ENCODE data around the gene CACNA1E.

Gene CACNA1E

GRCh38 chr1:181789395-181789794 is 306.1 kb downstream of the CACNA1E start:
- Histone ChIP-seq H3K27me3 (ENCODE audit: insufficient read depth, low read length) (no peaks in the 10 kb centered on the region), H3K27ac (ENCODE audit: low read depth, low read length) (no peak overlapping the region), H3K36me3 (ENCODE audit: insufficient read depth, low read length) (no peaks in the 10 kb centered on the region), H3K4me1 (ENCODE audit: insufficient read depth, low read length) (peaks cover 2% of the 10 kb centered on the region), H3K9me3 (ENCODE audit: insufficient read depth, low read depth, low read length) (no peaks in the 10 kb centered on the region), H3K4me3 (ENCODE audit: low read length) (no peak overlapping the region), H3K9ac (ENCODE audit: low read depth, low read length) (no peak overlapping the region)
- 95% methylated on average over 2 of the region's 2 CpGs for WGBS

- Histone ChIP-seq H3K27me3 (ENCODE audit: insufficient read depth, low read length) (no peaks in the 10 kb centered on the region), H3K9ac (ENCODE audit: low read depth, low read length) (no peak overlapping the region), H3K36me3 (ENCODE audit: insufficient read depth, low read length) (no peaks in the 10 kb centered on the region), H3K27ac (ENCODE audit: low read depth, low read length) (no peak overlapping the region), H3K9me3 (ENCODE audit: insufficient read depth, low read depth, low read length) (0 out of 2 replicates have a peak, but pooled peaks cover 2% of the 10 kb centered on the region), H3K4me1 (ENCODE audit: insufficient read depth, low read length) (no peaks in the 10 kb centered on the region), H3K4me3 (ENCODE audit: low read length) (no peak overlapping the region)
- WGBS: 92% methylated on average over 6 of the region's 6 CpGs
Observed at GRCh38 chr1:181791721-181792120, 308.4 kb downstream of the CACNA1E start.

GRCh38 chr1:181793831-181794230 is 310.5 kb downstream of the CACNA1E start:
- no peaks in the 10 kb centered on the region for H3K27me3 ChIP-seq (ENCODE audit: insufficient read depth, low read length)
- H3K27ac ChIP-seq (ENCODE audit: low read depth, low read length): no peak overlapping the region
- H3K4me1 ChIP-seq (ENCODE audit: insufficient read depth, low read length): no peaks in the 10 kb centered on the region
- H3K36me3 ChIP-seq (ENCODE audit: insufficient read depth, low read length): no peaks in the 10 kb centered on the region
- 0 out of 2 replicates have a peak, but pooled peaks cover 2% of the 10 kb centered on the region for H3K9me3 ChIP-seq (ENCODE audit: insufficient read depth, low read depth, low read length)
- H3K9ac ChIP-seq (ENCODE audit: low read depth, low read length): no peak overlapping the region
- 97% methylated on average over 7 of the region's 7 CpGs for WGBS
- no peak overlapping the region for H3K4me3 ChIP-seq (ENCODE audit: low read length)

GRCh38 chr1:181794332-181794731 is 311.0 kb downstream of the CACNA1E start:
- H3K4me3 ChIP-seq (ENCODE audit: low read length): no peak overlapping the region
- 95% methylated on average over 3 of the region's 3 CpGs for WGBS
- no peak overlapping the region for H3K9ac ChIP-seq (ENCODE audit: low read depth, low read length)
- no peaks in the 10 kb centered on the region for H3K36me3 ChIP-seq (ENCODE audit: insufficient read depth, low read length)
- no peaks in the 10 kb centered on the region for H3K27me3 ChIP-seq (ENCODE audit: insufficient read depth, low read length)
- H3K4me1 ChIP-seq (ENCODE audit: insufficient read depth, low read length): no peaks in the 10 kb centered on the region
- H3K9me3 ChIP-seq (ENCODE audit: insufficient read depth, low read depth, low read length): 0 out of 2 replicates have a peak, but pooled peaks cover 2% of the 10 kb centered on the region
- H3K27ac ChIP-seq (ENCODE audit: low read depth, low read length): no peak overlapping the region

- 96% methylated on average over 32 of the region's 32 CpGs for WGBS
- Histone ChIP-seq H3K27ac (ENCODE audit: low read depth, low read length) (no peak overlapping the region), H3K27me3 (ENCODE audit: insufficient read depth, low read length) (no peaks in the 10 kb centered on the region), H3K9ac (ENCODE audit: low read depth, low read length) (no peak overlapping the region), H3K36me3 (ENCODE audit: insufficient read depth, low read length) (no peaks in the 10 kb centered on the region), H3K4me3 (ENCODE audit: low read length) (no peak overlapping the region), H3K9me3 (ENCODE audit: insufficient read depth, low read depth, low read length) (0 out of 2 replicates have a peak, but pooled peaks cover 2% of the 10 kb centered on the region), H3K4me1 (ENCODE audit: insufficient read depth, low read length) (no peaks in the 10 kb centered on the region)
Observed at GRCh38 chr1:181798191-181798926, 315.0 kb downstream of the CACNA1E start.

GRCh38 chr1:181801617-181802016 is 318.3 kb downstream of the CACNA1E start:
- WGBS: no CpG with 5 or more reads among the region's 1 CpG
- no peaks in the 10 kb centered on the region for H3K27me3 ChIP-seq (ENCODE audit: insufficient read depth, low read length)
- no peak overlapping the region for H3K9ac ChIP-seq (ENCODE audit: low read depth, low read length)
- no peak overlapping the region for H3K27ac ChIP-seq (ENCODE audit: low read depth, low read length)
- H3K9me3 ChIP-seq (ENCODE audit: insufficient read depth, low read depth, low read length): no peaks in the 10 kb centered on the region
- H3K36me3 ChIP-seq (ENCODE audit: insufficient read depth, low read length): no peaks in the 10 kb centered on the region
- H3K4me1 ChIP-seq (ENCODE audit: insufficient read depth, low read length): peaks cover 2% of the 10 kb centered on the region; the same call in 1 of the 2 replicates
- no peak overlapping the region for H3K4me3 ChIP-seq (ENCODE audit: low read length)

- H3K9me3 ChIP-seq (ENCODE audit: insufficient read depth, low read depth, low read length): no peaks in the 10 kb centered on the region
- WGBS: 100% methylated on average over 3 of the region's 3 CpGs
- H3K9ac ChIP-seq (ENCODE audit: low read depth, low read length): no peak overlapping the region
- H3K27ac ChIP-seq (ENCODE audit: low read depth, low read length): no peak overlapping the region
- peaks cover 9% of the 10 kb centered on the region for H3K4me1 ChIP-seq (ENCODE audit: insufficient read depth, low read length)
- no peaks in the 10 kb centered on the region for H3K27me3 ChIP-seq (ENCODE audit: insufficient read depth, low read length)
- no peaks in the 10 kb centered on the region for H3K36me3 ChIP-seq (ENCODE audit: insufficient read depth, low read length)
- H3K4me3 ChIP-seq (ENCODE audit: low read length): no peak overlapping the region
Observed at GRCh38 chr1:181802466-181802865, 319.1 kb downstream of the CACNA1E start.

- no peak overlapping the region for H3K9ac ChIP-seq (ENCODE audit: low read depth, low read length)
- no peaks in the 10 kb centered on the region for H3K9me3 ChIP-seq (ENCODE audit: insufficient read depth, low read depth, low read length)
- H3K27me3 ChIP-seq (ENCODE audit: insufficient read depth, low read length): no peaks in the 10 kb centered on the region
- H3K4me1 ChIP-seq (ENCODE audit: insufficient read depth, low read length): peaks cover 9% of the 10 kb centered on the region
- H3K27ac ChIP-seq (ENCODE audit: low read depth, low read length): no peak overlapping the region
- H3K4me3 ChIP-seq (ENCODE audit: low read length): no peak overlapping the region
- 90% methylated on average over 3 of the region's 3 CpGs for WGBS
- no peaks in the 10 kb centered on the region for H3K36me3 ChIP-seq (ENCODE audit: insufficient read depth, low read length)
Observed at GRCh38 chr1:181803421-181803820, 320.1 kb downstream of the CACNA1E start.

- H3K4me3 ChIP-seq (ENCODE audit: low read length): no peak overlapping the region
- WGBS: 98% methylated on average over 2 of the region's 2 CpGs
- no peaks in the 10 kb centered on the region for H3K27me3 ChIP-seq (ENCODE audit: insufficient read depth, low read length)
Observed at GRCh38 chr1:181804989-181805388, 321.7 kb downstream of the CACNA1E start.

GRCh38 chr1:181806746-181807145 is 323.4 kb downstream of the CACNA1E start:
- no peak overlapping the region for H3K4me3 ChIP-seq (ENCODE audit: low read length)
- no peak overlapping the region for H3K27ac ChIP-seq (ENCODE audit: low read depth, low read length)
- H3K27me3 ChIP-seq (ENCODE audit: insufficient read depth, low read length): no peaks in the 10 kb centered on the region
- no peak overlapping the region for H3K9ac ChIP-seq (ENCODE audit: low read depth, low read length)
- H3K36me3 ChIP-seq (ENCODE audit: insufficient read depth, low read length): no peaks in the 10 kb centered on the region
- H3K4me1 ChIP-seq (ENCODE audit: insufficient read depth, low read length): peaks cover 9% of the 10 kb centered on the region
- H3K9me3 ChIP-seq (ENCODE audit: insufficient read depth, low read depth, low read length): no peaks in the 10 kb centered on the region
- 78% methylated on average over 2 of the region's 2 CpGs for WGBS

More at GRCh38 chr1:181804989-181805388, 321.7 kb downstream of the CACNA1E start:
- Histone ChIP-seq H3K4me1 (ENCODE audit: insufficient read depth, low read length) (peaks cover 9% of the 10 kb centered on the region), H3K27ac (ENCODE audit: low read depth, low read length) (no peak overlapping the region), H3K9ac (ENCODE audit: low read depth, low read length) (no peak overlapping the region), H3K36me3 (ENCODE audit: insufficient read depth, low read length) (no peaks in the 10 kb centered on the region), H3K9me3 (ENCODE audit: insufficient read depth, low read depth, low read length) (no peaks in the 10 kb centered on the region)

- no peak overlapping the region for H3K9ac ChIP-seq (ENCODE audit: low read depth, low read length)
- no peak overlapping the region for H3K4me3 ChIP-seq (ENCODE audit: low read length)
- H3K27me3 ChIP-seq (ENCODE audit: insufficient read depth, low read length): no peaks in the 10 kb centered on the region
- H3K36me3 ChIP-seq (ENCODE audit: insufficient read depth, low read length): no peaks in the 10 kb centered on the region
- H3K27ac ChIP-seq (ENCODE audit: low read depth, low read length): no peak overlapping the region
- 96% methylated on average over 3 of the region's 4 CpGs for WGBS
- H3K9me3 ChIP-seq (ENCODE audit: insufficient read depth, low read depth, low read length): no peaks in the 10 kb centered on the region
- H3K4me1 ChIP-seq (ENCODE audit: insufficient read depth, low read length): peaks cover 9% of the 10 kb centered on the region
Observed at GRCh38 chr1:181807251-181807650, 323.9 kb downstream of the CACNA1E start.
